GM12801 (cell line): ENCODE measurements around the gene SUV39H1.

Experiments used
- CTCF ChIP-seq: IDR thresholded peaks from one replicate; pipeline ENCODE4 v1.5.1; 2011; ENCODE audit warnings: control low read depth; ENCODE audit not compliant: insufficient read length; ENCODE audit errors: extremely low read depth

SUV39H1 gene

GRCh38 chrX:48667509-48667908, 29.0 kb upstream of the SUV39H1 start:
- no peak for TF ChIP-seq CTCF

- TF ChIP-seq CTCF: no peak
These were observed 20.2 kb upstream of the SUV39H1 start for GRCh38 chrX:48676106-48676892.

- no peak for TF ChIP-seq CTCF
These were observed 19.7 kb upstream of the SUV39H1 start for GRCh38 chrX:48676893-48677270.

GRCh38 chrX:48677516-48677915, 19.0 kb upstream of the SUV39H1 start:
- TF ChIP-seq CTCF: no peak

- no peak for TF ChIP-seq CTCF
These were observed 14.9 kb upstream of the SUV39H1 start for GRCh38 chrX:48681539-48682183.

GRCh38 chrX:48683411-48683982, 13.0 kb upstream of the SUV39H1 start, which contains the start of gene WAS:
Gene WAS (plus strand): TSS chrX:48683799. CDS start chrX:48683854, 55 bp downstream.
- no peak for TF ChIP-seq CTCF

- no peak for TF ChIP-seq CTCF
These were observed 12.4 kb upstream of the SUV39H1 start for GRCh38 chrX:48684134-48684533.
